HepG2 (cell line): ENCODE data around the gene PTGIS. TPM values are rescaled to one million over a fixed set of nuclear protein-coding genes. Genes with fewer than 3 reads are reported as not detected.

Experiments used
- AHR ChIP-seq: IDR thresholded peaks from 2 replicates; pipeline ENCODE4 v1.6.1; 2018; ENCODE audit warnings: missing genetic modification reagents, missing compliant biosample characterization
- AKAP8 ChIP-seq: sonication (generic); formaldehyde crosslinking; IDR thresholded peaks from 2 replicates; pipeline ENCODE4 v1.5.1; 2020; ENCODE audit warnings: mild to moderate bottlenecking, missing genetic modification reagents
- ATF7 ChIP-seq, 2 experiments: fragments of 450-650 bp in 1 of 2; sonication (generic) in 1 of 2; formaldehyde crosslinking in 1 of 2; IDR thresholded peaks; 2 replicates each; pipeline versions ENCODE4 v1.4.0 to v1.6.1; 2016 to 2020; ENCODE audit warnings: antibody characterized with exemption in 1 of 2, mild to moderate bottlenecking in 1 of 2, missing genetic modification reagents in 1 of 2
- IKZF1 ChIP-seq: fragments of 450-650 bp; IDR thresholded peaks from 2 replicates; pipeline ENCODE4 v1.7.1; 2016
- JUNB ChIP-seq: sonication (generic); formaldehyde crosslinking; IDR thresholded peaks from 2 replicates; pipeline ENCODE4 v1.8.0; 2022; ENCODE audit warnings: missing genetic modification reagents, mild to moderate bottlenecking, borderline replicate concordance
- KAT8 ChIP-seq: IDR thresholded peaks from 2 replicates; pipeline ENCODE4 v1.6.1; 2016; ENCODE audit warnings: missing genetic modification reagents, missing compliant biosample characterization
- KMT2A ChIP-seq: sonication (generic); formaldehyde crosslinking; IDR thresholded peaks from 2 replicates; pipeline ENCODE4 v1.4.0; 2020; ENCODE audit warnings: missing genetic modification reagents
- MLLT10 ChIP-seq: sonication (generic); formaldehyde crosslinking; IDR thresholded peaks from 2 replicates; pipeline ENCODE4 v1.4.0; 2020; ENCODE audit warnings: missing genetic modification reagents
- MTF1 ChIP-seq: sonication (generic); formaldehyde crosslinking; IDR thresholded peaks from 2 replicates; pipeline ENCODE4 v1.5.0; 2020; ENCODE audit warnings: missing genetic modification reagents
- RFXAP ChIP-seq: sonication (generic); formaldehyde crosslinking; IDR thresholded peaks from 2 replicates; pipeline ENCODE4 v1.4.0; 2020; ENCODE audit warnings: missing genetic modification reagents, borderline replicate concordance
- SIN3A ChIP-seq: IDR thresholded peaks from 2 replicates; pipeline ENCODE4 v1.6.1; 2011; ENCODE audit warnings: low read depth, mild to moderate bottlenecking, control low read depth, low read length, borderline replicate concordance
- TAF1 ChIP-seq: sonication (generic); formaldehyde crosslinking; IDR thresholded peaks from 2 replicates; pipeline ENCODE4 v1.4.0; 2020; ENCODE audit warnings: missing genetic modification reagents
- ZFP1 ChIP-seq: IDR thresholded peaks from 2 replicates; pipeline ENCODE4 v1.6.1; 2016
- ZNF230 ChIP-seq: sonication (generic); formaldehyde crosslinking; IDR thresholded peaks from 2 replicates; pipeline ENCODE4 v1.4.0; 2020; ENCODE audit warnings: mild to moderate bottlenecking, missing genetic modification reagents
- polyA plus RNA-seq, 8 experiments: library from polyadenylated mRNA; depleted of rRNA in 3 of 8; stranded (reverse) in 7 of 8; unstranded in 1 of 8; fragments of >200 nt; fragmentation: Illumina TruSeq in 4 of 8; extraction: Trizol in 4 of 8; gene quantifications; 2 replicates each; pipeline versions ENCODE4 v1.2.1 to v1.2.3, GENCODE V29; 2011 to 2016; ENCODE audit warnings: low read depth in 4 of 8, missing spikeins in 1 of 8, mixed read lengths in 1 of 8; ENCODE audit not compliant: insufficient read depth in 1 of 8
- total RNA-seq, 5 experiments: library from RNA; depleted of rRNA; stranded (reverse); fragments of >200 nt; fragmentation: Illumina TruSeq; extraction: Trizol; gene quantifications; 2 replicates each; pipeline ENCODE4 v1.2.3, GENCODE V29; 2016; ENCODE audit warnings: low read depth in 1 of 5
- TF ChIP-seq, protein P1 (sequence below): sonication (generic); formaldehyde crosslinking; IDR thresholded peaks from 2 replicates; pipeline ENCODE4 v1.5.1; 2020; ENCODE audit warnings: mild to moderate bottlenecking, missing genetic modification reagents
- TF ChIP-seq, protein P2 (sequence below): sonication (generic); formaldehyde crosslinking; IDR thresholded peaks from 2 replicates; pipeline ENCODE4 v1.5.0; 2020; ENCODE audit warnings: mild to moderate bottlenecking, missing genetic modification reagents, borderline replicate concordance
- TF ChIP-seq, protein P3 (sequence below): sonication (generic); formaldehyde crosslinking; IDR thresholded peaks from 2 replicates; pipeline ENCODE4 v1.8.1; 2023; ENCODE audit warnings: mild to moderate bottlenecking, missing genetic modification reagents

The PTGIS gene
- total and polyA plus RNA-seq, 2 of the 13 experiments (the other 11 are each of a cell fraction or from before 2014, with no cell fraction given): not detected

DNA sequence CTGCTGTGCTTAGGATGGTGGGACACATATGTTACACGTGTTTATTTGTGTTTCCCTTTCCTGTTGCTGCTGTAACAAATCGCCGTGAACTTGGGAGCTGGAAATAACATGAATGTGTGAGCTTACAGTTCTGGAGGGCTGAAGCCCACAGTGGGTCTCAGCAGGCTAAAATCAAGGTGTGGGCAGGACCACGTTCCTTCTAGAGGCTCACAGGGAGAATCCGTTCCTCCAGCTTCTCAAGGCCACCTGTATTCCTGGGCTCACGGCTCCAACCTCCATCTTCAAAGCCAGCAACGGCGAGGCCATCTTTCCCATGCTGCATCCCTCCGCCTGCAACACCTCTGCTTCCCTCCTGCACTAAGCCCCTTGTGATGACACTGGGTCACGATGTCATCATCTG is 27.4 kb upstream of the PTGIS start (continued):
- TF ChIP-seq, protein P1, sequence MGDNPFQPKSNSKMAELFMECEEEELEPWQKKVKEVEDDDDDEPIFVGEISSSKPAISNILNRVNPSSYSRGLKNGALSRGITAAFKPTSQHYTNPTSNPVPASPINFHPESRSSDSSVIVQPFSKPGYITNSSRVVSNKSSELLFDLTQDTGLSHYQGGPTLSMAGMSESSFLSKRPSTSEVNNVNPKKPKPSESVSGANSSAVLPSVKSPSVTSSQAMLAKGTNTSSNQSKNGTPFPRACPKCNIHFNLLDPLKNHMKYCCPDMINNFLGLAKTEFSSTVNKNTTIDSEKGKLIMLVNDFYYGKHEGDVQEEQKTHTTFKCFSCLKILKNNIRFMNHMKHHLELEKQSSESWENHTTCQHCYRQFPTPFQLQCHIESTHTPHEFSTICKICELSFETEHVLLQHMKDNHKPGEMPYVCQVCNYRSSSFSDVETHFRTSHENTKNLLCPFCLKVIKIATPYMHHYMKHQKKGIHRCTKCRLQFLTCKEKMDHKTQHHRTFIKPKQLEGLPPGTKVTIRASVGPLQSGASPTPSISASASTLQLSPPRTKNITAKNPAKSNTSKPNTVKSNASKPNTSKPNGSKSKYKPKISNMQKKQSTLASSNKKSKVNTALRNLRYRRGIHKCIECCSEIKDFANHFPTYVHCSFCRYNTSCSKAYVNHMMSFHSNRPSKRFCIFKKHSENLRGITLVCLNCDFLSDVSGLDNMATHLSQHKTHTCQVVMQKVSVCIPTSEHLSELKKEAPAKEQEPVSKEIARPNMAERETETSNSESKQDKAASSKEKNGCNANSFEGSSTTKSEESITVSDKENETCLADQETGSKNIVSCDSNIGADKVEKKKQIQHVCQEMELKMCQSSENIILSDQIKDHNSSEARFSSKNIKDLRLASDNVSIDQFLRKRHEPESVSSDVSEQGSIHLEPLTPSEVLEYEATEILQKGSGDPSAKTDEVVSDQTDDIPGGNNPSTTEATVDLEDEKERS (CRISPR knock-in tag): 0 out of 2 replicates have a peak, but pooled peaks have one; percentile 7
- TF ChIP-seq MLLT10 (CRISPR knock-in tag) (no peak), MTF1 (no peak), ATF7 (IDR thresholded peaks at IDR 0.05) (peak; percentile 50; the same call in 1 of the 2 replicates), ATF7 (CRISPR knock-in tag; IDR thresholded peaks at IDR 0.05) (0 out of 2 replicates have a peak, but pooled peaks have one; percentile 46), IKZF1 (no peak), JUNB (CRISPR knock-in tag) (no peak), SIN3A (no peak), AKAP8 (CRISPR knock-in tag) (no peak), KAT8 (no peak), AHR (no peak), KMT2A (CRISPR knock-in tag) (no peak), RFXAP (CRISPR knock-in tag) (no peak), ZFP1 (CRISPR knock-in tag) (no peak), TAF1 (CRISPR knock-in tag) (no peak), ZNF230 (CRISPR knock-in tag) (no peak)
- TF ChIP-seq, protein P2, sequence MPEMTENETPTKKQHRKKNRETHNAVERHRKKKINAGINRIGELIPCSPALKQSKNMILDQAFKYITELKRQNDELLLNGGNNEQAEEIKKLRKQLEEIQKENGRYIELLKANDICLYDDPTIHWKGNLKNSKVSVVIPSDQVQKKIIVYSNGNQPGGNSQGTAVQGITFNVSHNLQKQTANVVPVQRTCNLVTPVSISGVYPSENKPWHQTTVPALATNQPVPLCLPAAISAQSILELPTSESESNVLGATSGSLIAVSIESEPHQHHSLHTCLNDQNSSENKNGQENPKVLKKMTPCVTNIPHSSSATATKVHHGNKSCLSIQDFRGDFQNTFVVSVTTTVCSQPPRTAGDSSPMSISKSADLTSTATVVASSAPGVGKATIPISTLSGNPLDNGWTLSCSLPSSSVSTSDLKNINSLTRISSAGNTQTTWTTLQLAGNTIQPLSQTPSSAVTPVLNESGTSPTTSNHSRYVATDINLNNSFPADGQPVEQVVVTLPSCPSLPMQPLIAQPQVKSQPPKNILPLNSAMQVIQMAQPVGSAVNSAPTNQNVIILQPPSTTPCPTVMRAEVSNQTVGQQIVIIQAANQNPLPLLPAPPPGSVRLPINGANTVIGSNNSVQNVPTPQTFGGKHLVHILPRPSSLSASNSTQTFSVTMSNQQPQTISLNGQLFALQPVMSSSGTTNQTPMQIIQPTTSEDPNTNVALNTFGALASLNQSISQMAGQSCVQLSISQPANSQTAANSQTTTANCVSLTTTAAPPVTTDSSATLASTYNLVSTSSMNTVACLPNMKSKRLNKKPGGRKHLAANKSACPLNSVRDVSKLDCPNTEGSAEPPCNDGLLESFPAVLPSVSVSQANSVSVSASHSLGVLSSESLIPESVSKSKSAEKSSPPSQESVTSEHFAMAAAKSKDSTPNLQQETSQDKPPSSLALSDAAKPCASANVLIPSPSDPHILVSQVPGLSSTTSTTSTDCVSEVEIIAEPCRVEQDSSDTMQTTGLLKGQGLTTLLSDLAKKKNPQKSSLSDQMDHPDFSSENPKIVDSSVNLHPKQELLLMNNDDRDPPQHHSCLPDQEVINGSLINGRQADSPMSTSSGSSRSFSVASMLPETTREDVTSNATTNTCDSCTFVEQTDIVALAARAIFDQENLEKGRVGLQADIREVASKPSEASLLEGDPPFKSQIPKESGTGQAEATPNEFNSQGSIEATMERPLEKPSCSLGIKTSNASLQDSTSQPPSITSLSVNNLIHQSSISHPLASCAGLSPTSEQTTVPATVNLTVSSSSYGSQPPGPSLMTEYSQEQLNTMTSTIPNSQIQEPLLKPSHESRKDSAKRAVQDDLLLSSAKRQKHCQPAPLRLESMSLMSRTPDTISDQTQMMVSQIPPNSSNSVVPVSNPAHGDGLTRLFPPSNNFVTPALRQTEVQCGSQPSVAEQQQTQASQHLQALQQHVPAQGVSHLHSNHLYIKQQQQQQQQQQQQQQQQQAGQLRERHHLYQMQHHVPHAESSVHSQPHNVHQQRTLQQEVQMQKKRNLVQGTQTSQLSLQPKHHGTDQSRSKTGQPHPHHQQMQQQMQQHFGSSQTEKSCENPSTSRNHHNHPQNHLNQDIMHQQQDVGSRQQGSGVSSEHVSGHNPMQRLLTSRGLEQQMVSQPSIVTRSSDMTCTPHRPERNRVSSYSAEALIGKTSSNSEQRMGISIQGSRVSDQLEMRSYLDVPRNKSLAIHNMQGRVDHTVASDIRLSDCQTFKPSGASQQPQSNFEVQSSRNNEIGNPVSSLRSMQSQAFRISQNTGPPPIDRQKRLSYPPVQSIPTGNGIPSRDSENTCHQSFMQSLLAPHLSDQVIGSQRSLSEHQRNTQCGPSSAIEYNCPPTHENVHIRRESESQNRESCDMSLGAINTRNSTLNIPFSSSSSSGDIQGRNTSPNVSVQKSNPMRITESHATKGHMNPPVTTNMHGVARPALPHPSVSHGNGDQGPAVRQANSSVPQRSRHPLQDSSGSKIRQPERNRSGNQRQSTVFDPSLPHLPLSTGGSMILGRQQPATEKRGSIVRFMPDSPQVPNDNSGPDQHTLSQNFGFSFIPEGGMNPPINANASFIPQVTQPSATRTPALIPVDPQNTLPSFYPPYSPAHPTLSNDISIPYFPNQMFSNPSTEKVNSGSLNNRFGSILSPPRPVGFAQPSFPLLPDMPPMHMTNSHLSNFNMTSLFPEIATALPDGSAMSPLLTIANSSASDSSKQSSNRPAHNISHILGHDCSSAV: no peak
- TF ChIP-seq, protein P3, sequence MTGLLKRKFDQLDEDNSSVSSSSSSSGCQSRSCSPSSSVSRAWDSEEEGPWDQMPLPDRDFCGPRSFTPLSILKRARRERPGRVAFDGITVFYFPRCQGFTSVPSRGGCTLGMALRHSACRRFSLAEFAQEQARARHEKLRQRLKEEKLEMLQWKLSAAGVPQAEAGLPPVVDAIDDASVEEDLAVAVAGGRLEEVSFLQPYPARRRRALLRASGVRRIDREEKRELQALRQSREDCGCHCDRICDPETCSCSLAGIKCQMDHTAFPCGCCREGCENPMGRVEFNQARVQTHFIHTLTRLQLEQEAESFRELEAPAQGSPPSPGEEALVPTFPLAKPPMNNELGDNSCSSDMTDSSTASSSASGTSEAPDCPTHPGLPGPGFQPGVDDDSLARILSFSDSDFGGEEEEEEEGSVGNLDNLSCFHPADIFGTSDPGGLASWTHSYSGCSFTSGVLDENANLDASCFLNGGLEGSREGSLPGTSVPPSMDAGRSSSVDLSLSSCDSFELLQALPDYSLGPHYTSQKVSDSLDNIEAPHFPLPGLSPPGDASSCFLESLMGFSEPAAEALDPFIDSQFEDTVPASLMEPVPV (CRISPR knock-in tag): no peak
